Measurements from ENCODE around the gene TMEM176A.
"Not testable (repeated sequence)": the region's sequence is repeated elsewhere in the genome, so short reads cannot be mapped to it uniquely, and the experiment has no call there.

TMEM176A gene
- 0 reads per million in 2 donors for total RNA-seq

GRCh38 chr7:150800581-150801241 lies at the start of gene TMEM176A:
TMEM176A (plus strand) TSS chr7:150800769; CDS start chr7:150801551, 782 bp downstream.
- no peak for DNase-seq

GRCh38 chr7:150751702-150752101 lies 48.9 kb upstream of the TMEM176A start:
- DNase-seq: no peak

- DNase-seq: no peak
These were observed 47.3 kb upstream of the TMEM176A start for GRCh38 chr7:150753239-150753638.

- no peak for DNase-seq
These were observed 46.6 kb upstream of the TMEM176A start for GRCh38 chr7:150753826-150754603.

GRCh38 chr7:150754951-150755350 lies 45.6 kb upstream of the TMEM176A start:
- no peak for DNase-seq

- DNase-seq: peak; percentile 57
These were observed 45.0 kb upstream of the TMEM176A start for GRCh38 chr7:150755473-150756099.

GRCh38 chr7:150756166-150756565 lies 44.4 kb upstream of the TMEM176A start:
- DNase-seq: no peak

- no peak for DNase-seq
These were observed 43.7 kb upstream of the TMEM176A start for GRCh38 chr7:150756858-150757257.

- DNase-seq: no peak
These were observed 41.1 kb upstream of the TMEM176A start for GRCh38 chr7:150759479-150759878.

- no peak for DNase-seq
These were observed 34.2 kb upstream of the TMEM176A start for GRCh38 chr7:150766334-150766709.

- DNase-seq: no peak
These were observed 30.8 kb upstream of the TMEM176A start for GRCh38 chr7:150769768-150770167.

- not testable (repeated sequence) for DNase-seq
These were observed 26.4 kb upstream of the TMEM176A start for GRCh38 chr7:150774131-150774530.

GRCh38 chr7:150778014-150778737 lies 22.4 kb upstream of the TMEM176A start:
- DNase-seq: no peak

- DNase-seq: peak; percentile 79
These were observed 21.7 kb upstream of the TMEM176A start for GRCh38 chr7:150778738-150779301.

GRCh38 chr7:150780292-150780691 lies 20.3 kb upstream of the TMEM176A start:
- no peak for DNase-seq

GRCh38 chr7:150781103-150781502 lies 19.5 kb upstream of the TMEM176A start:
- no peak for DNase-seq

GRCh38 chr7:150781961-150782360 lies 18.6 kb upstream of the TMEM176A start:
- no peak for DNase-seq

GRCh38 chr7:150784120-150784736 lies 16.3 kb upstream of the TMEM176A start:
- no peak for DNase-seq

GRCh38 chr7:150784954-150785353 lies 15.6 kb upstream of the TMEM176A start:
- DNase-seq: no peak

GRCh38 chr7:150787321-150788281 lies 13.0 kb upstream of the TMEM176A start:
- no peak for DNase-seq
